GM06990 (cell line): ENCODE results near the gene CRKL.

Source experiments
- DNase-seq: peaks from one replicate; pipeline ENCODE4 v3.0.0-alpha.2; 2011; ENCODE audit not compliant: insufficient read length; ENCODE audit errors: extremely low read depth
- H3K27me3 ChIP-seq: replicated peaks from 2 replicates; pipeline ENCODE4 v1.6.0; 2011; ENCODE audit warnings: low read length; ENCODE audit not compliant: control insufficient read depth, insufficient read depth
- H3K36me3 ChIP-seq: 2 replicates; pipeline ENCODE4 v1.5.1; 2011; ENCODE audit warnings: low read length; ENCODE audit not compliant: control insufficient read depth, insufficient read depth
- H3K4me3 ChIP-seq: replicated peaks from 2 replicates; pipeline ENCODE4 v1.5.1; 2011; ENCODE audit warnings: low read depth, mild to moderate bottlenecking, control low read depth, low read length
- CTCF ChIP-seq: IDR thresholded peaks from 2 replicates; pipeline ENCODE4 v1.5.1; 2011; ENCODE audit warnings: low read length, control low read depth, mild to moderate bottlenecking, inconsistent platforms; ENCODE audit not compliant: insufficient read depth, poor library complexity, severe bottlenecking

Gene CRKL

GRCh38 chr22:20963201-20964052 lies 46.2 kb downstream of the CRKL start:
- Histone ChIP-seq H3K36me3 (no peaks in the 10 kb centered on the region), H3K4me3 (no peak overlapping the region), H3K27me3 (no peaks in the 10 kb centered on the region; the same call in 1 of the 2 replicates)
- DNase-seq, result no peak
- no peak for TF ChIP-seq CTCF

- Histone ChIP-seq H3K4me3 (no peak overlapping the region), H3K36me3 (no peaks in the 10 kb centered on the region), H3K27me3 (no peaks in the 10 kb centered on the region; the same call in 1 of the 2 replicates)
- no peak for DNase-seq
- no peak for TF ChIP-seq CTCF
Measured at GRCh38 chr22:20964090-20964798, 47.0 kb downstream of the CRKL start.

- Histone ChIP-seq H3K36me3 (no peaks in the 10 kb centered on the region), H3K27me3 (no peaks in the 10 kb centered on the region; the same call in 1 of the 2 replicates), H3K4me3 (no peak overlapping the region)
- TF ChIP-seq CTCF, result no peak
- no peak for DNase-seq
Measured at GRCh38 chr22:20964799-20965103, 47.5 kb downstream of the CRKL start.

- Histone ChIP-seq H3K27me3 (no peaks in the 10 kb centered on the region; the same call in 1 of the 2 replicates), H3K4me3 (no peak overlapping the region), H3K36me3 (no peaks in the 10 kb centered on the region)
- no peak for TF ChIP-seq CTCF
- DNase-seq, result no peak
Measured at GRCh38 chr22:20965104-20965887, 48.1 kb downstream of the CRKL start.

- H3K36me3 ChIP-seq, result no peaks in the 10 kb centered on the region
- H3K4me3 ChIP-seq, result no peak overlapping the region
- no peak for TF ChIP-seq CTCF
- DNase-seq, result no peak
- H3K27me3 ChIP-seq, result no peaks in the 10 kb centered on the region; the same call in 1 of the 2 replicates
Measured at GRCh38 chr22:20965888-20966855, 49.0 kb downstream of the CRKL start.
